T-helper 1 cell treated with Interleukin-12 subunit alpha and Interleukin-12 subunit beta and Interleukin-4 antibody, amounts not matched to agents 30 μg/mL and 1 μg/mL, for 36 hours (primary cell): ENCODE data around the gene EXOSC9.

ENCODE experiments used
- H3K27ac Mint-ChIP-seq: one replicate; pipeline ENCODE4 v1.8.0; 2021; ENCODE audit warnings: mild to moderate bottlenecking, mixed read lengths
- H3K27me3 Mint-ChIP-seq: one replicate; pipeline ENCODE4 v1.8.0; 2021; ENCODE audit warnings: low read depth, mixed read lengths
- H3K36me3 Mint-ChIP-seq: one replicate; pipeline ENCODE4 v1.8.0; 2021; ENCODE audit warnings: low read depth, mixed read lengths
- H3K4me1 Mint-ChIP-seq: one replicate; pipeline ENCODE4 v1.8.0; 2021; ENCODE audit warnings: low read depth, mixed read lengths
- H3K4me3 Mint-ChIP-seq: one replicate; pipeline ENCODE4 v1.8.0; 2021; ENCODE audit warnings: mild to moderate bottlenecking, moderate library complexity, mixed read lengths
- H3K9me3 Mint-ChIP-seq: one replicate; pipeline ENCODE4 v1.8.0; 2021; ENCODE audit warnings: mixed read lengths

Gene EXOSC9

DNA sequence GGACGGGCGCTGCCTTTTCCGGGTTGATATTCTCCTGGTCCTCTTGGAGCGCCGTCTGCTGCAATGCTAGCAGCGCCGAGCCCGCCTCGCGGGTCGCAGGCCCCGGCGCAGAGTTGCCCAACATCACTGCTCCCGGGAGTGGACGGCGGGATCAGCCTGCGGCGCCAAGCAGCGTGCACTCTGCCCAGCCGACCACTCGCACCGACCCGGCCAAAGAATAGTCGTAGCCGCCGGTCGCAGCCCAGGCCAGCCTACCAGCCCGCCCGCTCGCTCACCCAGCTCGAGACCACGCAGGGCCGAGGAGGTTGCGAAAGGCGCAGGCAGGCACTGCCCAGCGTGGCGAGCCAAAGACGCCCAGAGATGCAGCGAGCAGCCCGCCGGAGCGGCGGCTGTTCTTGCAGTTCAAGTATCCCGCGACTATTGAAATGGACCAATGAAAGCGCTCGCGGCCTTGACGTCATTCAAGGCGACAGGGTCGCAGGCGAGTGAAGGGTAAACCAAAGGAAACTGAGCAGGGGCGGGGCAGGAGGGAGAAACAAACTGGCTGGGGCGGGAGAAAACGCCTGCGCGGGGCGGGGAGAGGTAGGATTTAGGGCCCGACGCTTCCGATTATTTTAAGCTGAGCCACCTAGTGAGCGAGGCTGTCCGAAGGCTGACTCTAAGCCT, 22.5 kb downstream of the EXOSC9 start, which contains the start of gene CCNA2:
Gene CCNA2, minus strand, starts transcription at position 379 of the 666 bp plus-strand sequence. Its CDS starts 255 bp downstream, at position 124.
- H3K9me3 Mint-ChIP-seq: no peaks in the 10 kb centered on the region
- H3K36me3 Mint-ChIP-seq: peaks cover 24% of the 10 kb centered on the region
- no peaks in the 10 kb centered on the region for H3K27me3 Mint-ChIP-seq
- peak within 1 kb of the TSS; percentile 98 for H3K27ac Mint-ChIP-seq
- peaks cover 29% of the 10 kb centered on the region for H3K4me1 Mint-ChIP-seq
- H3K4me3 Mint-ChIP-seq: peak within 1 kb of the TSS; percentile 96

DNA sequence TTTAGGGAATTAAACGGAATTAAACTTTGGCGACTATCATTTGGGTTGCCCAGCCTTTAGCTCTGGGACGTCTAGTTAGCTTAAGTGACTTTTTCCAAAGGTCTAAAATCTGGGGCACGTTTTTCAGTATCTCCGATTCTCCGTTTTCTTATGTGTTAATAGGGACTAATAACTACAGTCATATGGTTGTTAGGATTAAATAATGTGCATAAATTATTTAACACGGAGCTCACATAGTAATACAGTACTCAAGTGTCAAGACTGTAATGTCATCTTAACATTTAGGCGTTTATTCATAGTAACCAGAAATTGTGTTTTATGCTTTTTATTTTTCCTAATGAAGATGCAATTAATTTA, 23.0 kb downstream of the EXOSC9 start:
- Mint-ChIP-seq H3K27me3 (no peaks in the 10 kb centered on the region), H3K4me3 (peak overlapping the region; percentile 96), H3K9me3 (no peaks in the 10 kb centered on the region), H3K36me3 (peaks cover 20% of the 10 kb centered on the region), H3K27ac (peak overlapping the region; percentile 98), H3K4me1 (peaks cover 26% of the 10 kb centered on the region)

DNA sequence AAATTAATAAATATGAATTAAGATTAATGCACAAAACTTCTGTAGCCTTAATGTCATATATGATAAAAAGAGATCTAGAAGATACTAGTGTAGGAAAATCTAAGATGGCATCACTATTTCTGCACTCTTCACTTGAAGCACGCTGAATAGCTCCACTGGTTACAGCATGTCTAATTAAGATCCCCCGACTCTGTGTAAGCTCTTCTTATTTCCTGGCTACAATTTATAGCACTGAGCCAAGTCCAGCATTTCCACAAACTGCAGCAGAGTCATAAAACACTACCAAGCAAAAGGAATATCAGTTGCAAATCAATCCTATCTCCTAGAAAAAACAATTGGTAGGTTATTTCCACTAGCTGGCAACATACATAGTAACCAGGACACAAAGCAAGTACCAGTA, 23.8 kb downstream of the EXOSC9 start:
- peaks cover 17% of the 10 kb centered on the region for H3K36me3 Mint-ChIP-seq
- peak overlapping the region; percentile 62 for H3K4me3 Mint-ChIP-seq
- no peaks in the 10 kb centered on the region for H3K27me3 Mint-ChIP-seq
- H3K27ac Mint-ChIP-seq: no peak overlapping the region
- no peaks in the 10 kb centered on the region for H3K9me3 Mint-ChIP-seq
- peaks cover 21% of the 10 kb centered on the region for H3K4me1 Mint-ChIP-seq

DNA sequence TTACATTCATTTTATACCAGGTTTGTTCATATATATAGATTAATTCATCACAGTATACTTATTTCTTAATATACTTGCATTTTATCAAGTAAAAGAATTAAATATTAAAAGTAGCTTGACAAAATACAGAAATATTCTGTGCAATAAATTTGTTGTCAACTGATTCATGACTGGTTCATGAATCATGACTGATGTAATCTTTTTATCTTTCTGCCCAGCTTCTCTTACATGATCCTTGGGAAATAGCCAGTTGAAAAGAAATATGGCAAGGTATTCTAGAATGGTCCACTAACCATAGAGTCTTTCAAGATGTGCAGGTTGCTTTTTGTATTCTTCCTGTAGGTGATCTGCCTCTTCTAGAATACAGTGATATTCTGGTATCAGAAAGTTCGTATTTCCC, 26.7 kb downstream of the EXOSC9 start:
- Mint-ChIP-seq H3K9me3 (no peaks in the 10 kb centered on the region), H3K27ac (no peak overlapping the region), H3K4me1 (peaks cover 6% of the 10 kb centered on the region), H3K4me3 (no peak overlapping the region), H3K27me3 (no peaks in the 10 kb centered on the region), H3K36me3 (peaks cover 9% of the 10 kb centered on the region)

DNA sequence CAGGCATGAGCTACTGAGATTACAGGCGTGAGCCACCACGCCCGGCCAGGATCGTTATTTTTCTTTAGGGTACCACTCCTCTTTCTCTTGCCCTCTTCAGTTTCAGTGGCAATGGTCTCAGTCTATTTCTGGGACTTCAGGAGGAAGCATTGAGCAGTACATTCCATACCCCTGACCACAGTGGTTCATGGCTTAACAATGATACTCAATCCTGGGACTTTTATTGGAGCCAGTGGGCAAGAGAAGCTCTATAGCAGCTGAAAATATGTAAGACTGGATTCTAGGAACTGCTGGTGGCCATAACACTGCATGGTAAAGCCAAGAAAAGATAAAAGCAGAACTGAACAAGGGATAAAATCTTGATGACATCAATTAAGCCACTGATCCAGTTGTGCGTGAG, 28.4 kb downstream of the EXOSC9 start:
- Mint-ChIP-seq H3K4me3 (no peak overlapping the region), H3K27ac (no peak overlapping the region), H3K36me3 (peaks cover 9% of the 10 kb centered on the region), H3K9me3 (no peaks in the 10 kb centered on the region), H3K4me1 (peaks cover 3% of the 10 kb centered on the region), H3K27me3 (no peaks in the 10 kb centered on the region)

DNA sequence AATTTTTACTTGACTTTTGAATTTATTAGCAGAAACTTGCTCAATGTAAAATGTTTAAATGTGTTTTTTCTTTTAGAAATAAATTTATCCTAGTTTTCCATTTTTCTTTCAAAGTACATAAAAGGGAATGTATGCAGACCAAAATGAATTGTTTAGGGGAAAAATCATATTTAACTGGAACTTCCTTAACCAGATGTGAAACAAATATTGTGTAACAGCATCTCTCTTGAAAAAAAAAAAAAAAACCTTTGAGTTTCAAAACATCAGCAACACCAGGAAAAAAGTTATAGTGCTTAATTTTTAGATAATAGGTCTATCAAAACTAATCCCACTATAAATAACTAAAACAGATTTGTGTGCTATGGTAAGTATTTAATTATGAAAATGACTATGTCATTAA, 37.0 kb downstream of the EXOSC9 start:
- no peaks in the 10 kb centered on the region for H3K4me1 Mint-ChIP-seq
- H3K4me3 Mint-ChIP-seq: no peak overlapping the region
- no peak overlapping the region for H3K27ac Mint-ChIP-seq
- H3K27me3 Mint-ChIP-seq: no peaks in the 10 kb centered on the region
- peaks cover 23% of the 10 kb centered on the region for H3K36me3 Mint-ChIP-seq
- H3K9me3 Mint-ChIP-seq: peaks cover 4% of the 10 kb centered on the region

DNA sequence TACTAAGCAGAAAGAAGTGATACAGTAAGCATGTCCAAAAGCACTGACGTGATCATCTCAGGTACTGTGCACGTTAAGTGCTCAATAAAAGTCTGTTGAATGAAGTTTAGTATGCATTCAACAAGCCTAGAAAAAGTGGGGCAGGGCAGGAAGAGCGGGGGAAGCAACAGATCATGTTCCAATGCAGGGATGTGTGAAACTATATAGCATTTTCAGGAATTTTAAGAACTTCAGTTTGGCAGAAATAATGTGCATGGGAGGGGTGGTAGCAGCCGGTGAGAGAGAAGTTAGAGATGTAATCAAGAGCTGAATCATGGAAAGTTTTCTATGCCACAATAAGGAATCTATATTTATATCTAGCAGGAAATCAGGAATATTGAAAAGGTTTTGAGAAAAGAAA, 41.7 kb downstream of the EXOSC9 start:
- Mint-ChIP-seq H3K36me3 (peaks cover 23% of the 10 kb centered on the region), H3K4me3 (no peak overlapping the region), H3K27ac (no peak overlapping the region)

DNA sequence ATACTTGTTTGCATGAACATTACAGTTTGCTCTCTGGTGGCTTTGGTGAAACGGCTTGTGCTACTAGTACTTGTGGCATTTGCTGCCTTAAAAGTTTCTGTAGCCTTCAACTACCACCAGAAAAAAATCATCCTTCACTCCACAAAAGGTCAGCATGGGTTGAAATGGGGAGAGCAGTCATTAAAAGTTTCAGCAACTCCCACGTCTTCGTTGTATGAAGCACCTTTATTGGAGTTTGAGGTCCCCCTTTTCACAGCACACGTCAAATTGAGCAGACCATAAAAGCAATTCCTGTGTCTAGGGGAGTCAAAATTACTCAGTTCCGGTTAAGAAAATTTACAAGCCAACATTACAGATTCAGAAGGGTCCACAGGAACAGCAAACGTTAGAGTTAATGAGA, 45.5 kb downstream of the EXOSC9 start:
- Mint-ChIP-seq H3K36me3 (peaks cover 13% of the 10 kb centered on the region), H3K9me3 (no peaks in the 10 kb centered on the region), H3K4me1 (no peaks in the 10 kb centered on the region), H3K27me3 (no peaks in the 10 kb centered on the region), H3K27ac (no peak overlapping the region), H3K4me3 (no peak overlapping the region)

More for the DNA sequence above, 41.7 kb downstream of the EXOSC9 start:
- Mint-ChIP-seq H3K4me1 (no peaks in the 10 kb centered on the region), H3K27me3 (no peaks in the 10 kb centered on the region), H3K9me3 (peaks cover 4% of the 10 kb centered on the region)

DNA sequence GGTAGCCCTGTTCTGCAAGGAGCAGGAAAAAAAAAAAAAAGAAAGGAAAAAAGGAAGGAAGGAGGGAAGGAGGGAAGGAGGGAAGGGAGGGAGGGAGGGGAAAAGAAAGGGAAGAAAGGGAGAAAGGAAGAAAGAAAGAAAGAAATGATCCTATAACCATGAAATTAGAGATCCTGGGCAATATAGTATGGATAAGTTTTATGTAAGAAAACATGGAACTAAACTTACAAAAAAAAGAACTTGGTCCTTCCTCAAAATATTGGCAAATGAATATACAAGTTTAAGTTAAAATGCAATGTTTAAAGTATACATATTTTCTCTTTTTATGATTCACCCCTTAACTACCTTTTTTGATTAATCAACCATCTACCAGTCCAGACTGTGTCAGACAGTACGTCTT, 50.2 kb downstream of the EXOSC9 start:
- Mint-ChIP-seq H3K36me3 (peaks cover 12% of the 10 kb centered on the region), H3K4me3 (no peak overlapping the region), H3K9me3 (no peaks in the 10 kb centered on the region), H3K4me1 (no peaks in the 10 kb centered on the region), H3K27me3 (no peaks in the 10 kb centered on the region), H3K27ac (no peak overlapping the region)

DNA sequence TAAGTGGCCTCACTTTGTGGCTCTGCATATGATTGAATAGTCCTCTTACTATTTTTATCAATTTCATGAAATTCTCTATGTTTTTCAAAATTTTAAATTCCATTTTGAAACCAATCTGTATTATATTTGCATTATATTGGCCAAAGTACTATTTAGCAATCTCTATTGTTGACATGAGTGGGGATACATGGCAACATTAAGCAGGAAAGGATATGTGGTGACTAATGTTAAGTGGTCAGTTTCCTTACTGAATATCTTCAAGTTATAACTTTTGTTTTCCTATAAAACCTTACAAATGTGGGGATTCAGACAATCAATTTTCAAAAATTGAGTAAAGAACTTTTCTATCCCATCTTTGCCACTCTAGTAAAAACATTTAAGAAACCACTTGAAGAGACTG, 59.0 kb downstream of the EXOSC9 start:
- H3K4me1 Mint-ChIP-seq: no peaks in the 10 kb centered on the region
- H3K36me3 Mint-ChIP-seq: peaks cover 6% of the 10 kb centered on the region
- no peak overlapping the region for H3K27ac Mint-ChIP-seq
- H3K27me3 Mint-ChIP-seq: no peaks in the 10 kb centered on the region
- H3K4me3 Mint-ChIP-seq: no peak overlapping the region
- no peaks in the 10 kb centered on the region for H3K9me3 Mint-ChIP-seq

DNA sequence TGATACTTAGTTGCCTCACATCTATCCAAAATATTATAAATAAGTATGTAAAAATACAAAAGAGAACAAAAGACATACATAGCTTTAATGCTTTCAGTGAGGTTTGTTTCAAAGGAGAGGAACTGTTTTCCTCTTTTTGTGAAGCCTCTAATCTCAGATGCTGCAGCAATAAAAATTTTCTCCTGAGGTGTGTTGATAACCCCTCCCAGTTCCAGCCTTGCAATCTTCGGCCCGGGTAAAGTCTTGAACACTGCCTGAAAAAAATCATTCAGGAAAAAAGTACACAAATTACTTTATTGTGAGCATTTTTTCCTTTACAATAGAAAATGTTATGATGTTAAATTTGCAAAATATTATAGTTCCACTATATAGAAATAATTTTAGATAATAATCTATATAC, 60.3 kb downstream of the EXOSC9 start:
- H3K4me1 Mint-ChIP-seq: no peaks in the 10 kb centered on the region

DNA sequence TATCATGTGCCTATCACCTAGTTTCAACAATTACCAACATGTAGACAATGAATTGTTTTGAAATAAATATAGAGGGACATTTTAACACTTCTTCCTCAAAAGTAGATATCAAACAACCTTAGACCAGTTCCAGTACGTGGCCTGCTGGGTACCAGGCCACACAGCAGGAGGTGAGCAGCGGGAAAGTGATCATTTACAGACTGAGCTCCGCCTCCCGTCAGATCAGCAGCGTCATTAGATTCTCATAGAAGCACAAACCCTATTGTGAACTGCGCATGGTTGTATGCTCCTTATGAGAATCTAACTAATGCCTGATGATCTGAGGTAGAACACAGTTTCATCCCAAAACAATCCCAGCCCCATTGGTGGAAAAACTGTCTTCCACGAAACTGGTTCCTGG, 62.7 kb downstream of the EXOSC9 start:
- Mint-ChIP-seq H3K4me3 (no peak overlapping the region), H3K27me3 (no peaks in the 10 kb centered on the region), H3K27ac (no peak overlapping the region), H3K9me3 (no peaks in the 10 kb centered on the region), H3K4me1 (peaks cover 2% of the 10 kb centered on the region), H3K36me3 (peaks cover 27% of the 10 kb centered on the region)

More for the DNA sequence above, 60.3 kb downstream of the EXOSC9 start:
- Mint-ChIP-seq H3K4me3 (no peak overlapping the region), H3K27me3 (no peaks in the 10 kb centered on the region), H3K36me3 (peaks cover 16% of the 10 kb centered on the region), H3K27ac (no peak overlapping the region), H3K9me3 (no peaks in the 10 kb centered on the region)
